Stimulated activated CD8-positive, alpha-beta memory T cell treated with anti-CD3 and anti-CD28 coated beads, Interleukin-4, amount 100 ng/mL, for 24 hours (primary cell): ENCODE data around the gene DPF3.

ENCODE experiments used
- DNase-seq: peaks from one replicate; pipeline ENCODE4 v3.0.0-alpha.2; 2020; ENCODE audit warnings: low read depth

The DPF3 gene

GRCh38 chr14:72742118-72742837 lies 151.6 kb downstream of the DPF3 start:
- no peak for DNase-seq

- no peak for DNase-seq
Observed at GRCh38 chr14:72741826-72742117, 152.1 kb downstream of the DPF3 start.

GRCh38 chr14:72740966-72741825 lies 152.7 kb downstream of the DPF3 start:
- DNase-seq: no peak

GRCh38 chr14:72740504-72740961 lies 153.4 kb downstream of the DPF3 start:
- no peak for DNase-seq

- DNase-seq: no peak
Observed at GRCh38 chr14:72739446-72740405, 154.2 kb downstream of the DPF3 start.

GRCh38 chr14:72738161-72738611 lies 155.7 kb downstream of the DPF3 start:
- DNase-seq: no peak

GRCh38 chr14:72737560-72737943 lies 156.3 kb downstream of the DPF3 start:
- no peak for DNase-seq

- DNase-seq: no peak
Observed at GRCh38 chr14:72736786-72737559, 156.9 kb downstream of the DPF3 start.

GRCh38 chr14:72736308-72736707 lies 157.6 kb downstream of the DPF3 start:
- no peak for DNase-seq

GRCh38 chr14:72732022-72732780 lies 161.7 kb downstream of the DPF3 start:
- DNase-seq: no peak

- no peak for DNase-seq
Observed at GRCh38 chr14:72731252-72732020, 162.5 kb downstream of the DPF3 start.

- DNase-seq: no peak
Observed at GRCh38 chr14:72730468-72730867, 163.4 kb downstream of the DPF3 start.

GRCh38 chr14:72726444-72726843 lies 167.5 kb downstream of the DPF3 start:
- DNase-seq: no peak

- DNase-seq: no peak
Observed at GRCh38 chr14:72723858-72724530, 169.9 kb downstream of the DPF3 start.

- DNase-seq: no peak
Observed at GRCh38 chr14:72722201-72722785, 171.6 kb downstream of the DPF3 start.

- DNase-seq: no peak
Observed at GRCh38 chr14:72721083-72721482, 172.8 kb downstream of the DPF3 start.

GRCh38 chr14:72717220-72717619 lies 176.7 kb downstream of the DPF3 start:
- DNase-seq: no peak

- DNase-seq: no peak
Observed at GRCh38 chr14:72716476-72716875, 177.4 kb downstream of the DPF3 start.

GRCh38 chr14:72715850-72716228 lies 178.1 kb downstream of the DPF3 start:
- DNase-seq: no peak
